ENCODE results near the gene GRM7. TPM values are rescaled to one million over a fixed set of nuclear protein-coding genes. Genes with fewer than 3 reads are reported as not detected.

The GRM7 gene
- polyA plus RNA-seq, 1 experiment: not detected

GRCh38 chr3:7682822-7683229 is 821.9 kb downstream of the GRM7 start:
- TF ChIP-seq CTCF (IDR thresholded peaks at IDR 0.05; ENCODE audit: low read depth, low read length): no peak

GRCh38 chr3:7683426-7683825 is 822.5 kb downstream of the GRM7 start:
- Histone ChIP-seq H3K27ac (ENCODE audit: low read depth, low read length) (no peak overlapping the region), H3K9me3 (ENCODE audit: control insufficient read depth, insufficient read depth, low read length) (peaks cover 10% of the 10 kb centered on the region), H3K27me3 (ENCODE audit: control insufficient read depth, insufficient read depth, low read length) (no peaks in the 10 kb centered on the region), H3K4me3 (ENCODE audit: low read depth, low read length) (no peak overlapping the region)
- ChIA-PET CTCF (no interaction called here), POLR2A (no interaction called here)
- TF ChIP-seq CTCF (IDR thresholded peaks at IDR 0.05; ENCODE audit: low read depth, low read length): no peak
- DNase-seq (ENCODE audit: low read depth, low spot score): no peak

More at GRCh38 chr3:7682822-7683229, 821.9 kb downstream of the GRM7 start:
- ChIA-PET CTCF (no interaction called here), POLR2A (no interaction called here)
- Histone ChIP-seq H3K27ac (ENCODE audit: low read depth, low read length) (no peak overlapping the region), H3K27me3 (ENCODE audit: control insufficient read depth, insufficient read depth, low read length) (no peaks in the 10 kb centered on the region), H3K9me3 (ENCODE audit: control insufficient read depth, insufficient read depth, low read length) (peaks cover 10% of the 10 kb centered on the region), H3K4me3 (ENCODE audit: low read depth, low read length) (no peak overlapping the region)
- DNase-seq (ENCODE audit: low read depth, low spot score): peak; percentile 0

- Histone ChIP-seq H3K27ac (ENCODE audit: low read depth, low read length) (no peak overlapping the region), H3K4me3 (ENCODE audit: low read depth, low read length) (no peak overlapping the region), H3K9me3 (ENCODE audit: control insufficient read depth, insufficient read depth, low read length) (peaks cover 10% of the 10 kb centered on the region), H3K27me3 (ENCODE audit: control insufficient read depth, insufficient read depth, low read length) (no peaks in the 10 kb centered on the region)
- TF ChIP-seq CTCF (IDR thresholded peaks at IDR 0.05; ENCODE audit: low read depth, low read length): no peak
- POLR2A ChIA-PET: no interaction called here
- no peak for DNase-seq (ENCODE audit: low read depth, low spot score)
- CTCF ChIA-PET: interaction anchor here (0.5 kb wide), 1 partner anchor 431 kb away, joined by 5 read pairs; no protein-coding TSS in a partner anchor
Observed at GRCh38 chr3:7684182-7684715, 823.3 kb downstream of the GRM7 start.

GRCh38 chr3:7687428-7688147 is 826.7 kb downstream of the GRM7 start:
- H3K4me3 ChIP-seq (ENCODE audit: low read depth, low read length): no peak overlapping the region
- H3K9me3 ChIP-seq (ENCODE audit: control insufficient read depth, insufficient read depth, low read length): peaks cover 7% of the 10 kb centered on the region; the same call in 1 of the 2 replicates
- no peak overlapping the region for H3K27ac ChIP-seq (ENCODE audit: low read depth, low read length)
- POLR2A ChIA-PET: no interaction called here
- no peak for TF ChIP-seq CTCF (IDR thresholded peaks at IDR 0.05; ENCODE audit: low read depth, low read length)
- no peaks in the 10 kb centered on the region for H3K27me3 ChIP-seq (ENCODE audit: control insufficient read depth, insufficient read depth, low read length)
- CTCF ChIA-PET: no interaction called here
- no peak for DNase-seq (ENCODE audit: low read depth, low spot score)

GRCh38 chr3:7692866-7693265 is 832.0 kb downstream of the GRM7 start:
- Histone ChIP-seq H3K27ac (ENCODE audit: low read depth, low read length) (no peak overlapping the region), H3K27me3 (ENCODE audit: control insufficient read depth, insufficient read depth, low read length) (no peaks in the 10 kb centered on the region), H3K4me3 (ENCODE audit: low read depth, low read length) (no peak overlapping the region), H3K9me3 (ENCODE audit: control insufficient read depth, insufficient read depth, low read length) (peaks cover 4% of the 10 kb centered on the region; the same call in 1 of the 2 replicates)
- POLR2A ChIA-PET: no interaction called here
- CTCF ChIA-PET: no interaction called here
- TF ChIP-seq CTCF (IDR thresholded peaks at IDR 0.05; ENCODE audit: low read depth, low read length): no peak
- DNase-seq (ENCODE audit: low read depth, low spot score): no peak

All from AG04450 (cell line).